Activated T-helper 1 cell treated with Interleukin-2 at 50 U/mL for 16 hours (primary cell): Measurements from ENCODE around the gene TLL2.
"Not testable (repeated sequence)": the region's sequence is repeated elsewhere in the genome, so short reads cannot be mapped to it uniquely, and the experiment has no call there.

Source experiments
- DNase-seq: peaks from one replicate; pipeline ENCODE4 v3.0.0-alpha.2; 2020; ENCODE audit warnings: low read depth

TLL2 gene

DNA sequence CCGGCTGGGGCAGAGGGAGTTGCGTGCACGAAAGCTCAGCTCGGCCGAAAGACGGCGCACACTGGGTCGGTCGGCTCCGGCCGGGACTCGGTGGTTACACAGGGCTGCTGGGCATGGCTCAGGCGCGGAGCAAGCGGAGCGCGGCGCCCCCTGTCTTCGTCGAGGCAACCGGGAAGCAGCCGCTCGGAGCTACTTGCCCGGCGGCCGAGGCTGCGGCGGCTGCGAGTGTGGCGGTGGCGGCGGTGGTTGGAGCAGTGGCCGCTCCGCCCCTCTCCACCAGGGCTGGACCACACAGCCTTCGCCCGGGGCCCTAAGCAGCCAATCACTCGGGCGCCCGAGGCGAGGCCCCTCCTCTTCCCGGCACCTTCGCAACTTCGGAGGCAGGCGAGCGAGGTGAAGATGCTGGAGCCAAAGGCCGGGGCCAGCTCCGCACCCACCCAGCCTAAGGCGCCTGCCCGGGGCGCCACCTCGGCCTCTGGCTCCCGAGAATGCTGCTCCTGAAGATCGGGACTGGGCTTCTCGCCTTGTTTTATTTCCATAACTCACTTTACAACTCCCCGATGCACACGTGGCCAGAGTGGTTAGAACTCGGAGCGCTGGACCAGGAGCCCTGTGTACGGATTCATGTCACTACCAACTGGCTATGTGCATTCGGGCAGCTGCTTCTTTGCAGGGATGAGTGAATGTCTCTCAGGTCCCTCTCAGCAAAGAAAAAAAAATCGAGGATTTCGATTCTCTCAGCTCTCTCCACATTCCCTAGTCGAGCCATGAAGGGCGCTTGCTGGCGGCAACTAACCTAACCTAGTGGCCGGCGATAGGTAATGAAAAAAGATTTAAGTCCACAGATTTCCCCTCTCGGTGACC lies at the start of gene TLL2:
TSS of gene TLL2 (minus strand) at position 229 of the 864 bp plus-strand sequence. CDS start 241 bp downstream, outside the sequence.
- DNase-seq: peak; percentile 30

DNA sequence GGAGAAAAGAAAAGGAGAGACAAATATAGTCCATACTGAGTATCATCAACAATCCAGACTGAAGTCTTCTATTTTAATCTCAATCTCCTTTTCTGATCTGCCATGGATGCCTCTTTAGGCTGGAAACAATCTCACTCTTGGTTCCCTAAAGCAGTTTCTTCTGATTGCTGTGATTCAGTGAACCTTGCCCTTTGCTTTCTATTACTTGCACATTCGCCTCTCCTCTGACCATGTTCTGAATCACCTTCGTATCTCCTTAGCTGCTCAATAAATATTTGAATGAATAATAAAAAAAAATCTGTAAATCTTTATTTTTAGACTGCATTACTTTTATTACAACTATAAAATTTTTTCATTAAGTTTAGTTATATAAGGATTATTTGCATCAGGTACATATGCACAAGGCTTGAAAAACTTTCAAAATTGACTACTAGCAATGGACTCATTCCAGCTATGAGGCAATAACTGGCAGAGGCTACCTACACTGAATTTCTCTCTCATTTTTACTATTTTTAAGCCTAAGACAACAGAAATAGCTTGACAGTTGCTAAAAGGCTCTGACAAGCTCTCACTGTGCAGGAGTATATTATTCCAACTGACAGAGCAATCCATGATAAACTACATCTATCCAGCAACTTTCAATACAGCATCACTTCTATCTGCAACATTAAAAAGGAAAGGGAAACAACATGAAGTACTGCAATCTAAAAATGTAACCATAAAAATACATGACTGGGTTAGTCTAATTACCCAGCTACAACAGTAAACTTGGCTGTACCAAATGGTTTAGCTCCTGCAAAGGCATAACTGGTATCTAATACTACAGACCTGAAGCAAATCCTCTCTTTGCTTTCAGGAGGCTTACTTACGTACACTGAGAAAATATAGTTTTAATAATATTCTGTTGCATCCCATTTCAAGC lies 47.5 kb upstream of the TLL2 start:
- no peak for DNase-seq

DNA sequence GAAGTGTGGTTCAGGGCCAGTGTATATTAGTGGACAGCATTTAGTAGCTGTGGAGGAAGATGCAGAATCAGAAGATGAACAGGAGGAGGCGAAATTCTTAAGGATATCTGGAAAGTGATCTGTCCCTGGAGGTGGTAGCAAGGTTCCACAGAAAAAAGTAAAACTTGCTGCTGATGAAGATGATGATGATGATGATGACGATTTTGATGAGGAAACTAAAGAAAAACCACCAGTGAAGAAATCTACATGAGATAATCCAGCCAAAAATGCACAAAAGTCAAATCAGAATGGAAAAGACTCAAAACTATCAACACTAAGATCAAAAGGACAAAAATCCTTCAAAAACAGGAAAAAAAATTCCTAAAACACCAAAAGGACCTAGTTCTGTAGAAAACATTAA lies 46.8 kb upstream of the TLL2 start:
- no peak for DNase-seq

GRCh38 chr10:96556003-96556402 lies 42.3 kb upstream of the TLL2 start:
- no peak for DNase-seq

DNA sequence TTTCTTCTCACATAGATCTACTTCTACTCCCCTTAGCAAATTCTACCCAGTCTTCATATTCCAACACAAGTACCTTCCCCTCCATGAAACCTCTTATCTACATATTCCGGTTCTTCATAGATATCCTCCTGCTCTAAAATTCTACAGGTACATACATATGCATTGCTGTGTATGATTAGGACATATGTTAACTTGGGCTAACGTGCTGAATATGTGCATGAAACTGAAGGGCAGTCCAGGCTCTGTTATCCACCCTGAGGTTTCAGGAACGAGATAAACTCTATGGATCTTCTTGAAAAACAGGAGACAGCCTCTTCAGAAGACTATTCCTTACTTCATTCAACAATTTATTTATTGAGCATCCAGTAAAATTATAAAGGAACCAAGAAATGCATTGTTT lies 41.6 kb upstream of the TLL2 start:
- no peak for DNase-seq

DNA sequence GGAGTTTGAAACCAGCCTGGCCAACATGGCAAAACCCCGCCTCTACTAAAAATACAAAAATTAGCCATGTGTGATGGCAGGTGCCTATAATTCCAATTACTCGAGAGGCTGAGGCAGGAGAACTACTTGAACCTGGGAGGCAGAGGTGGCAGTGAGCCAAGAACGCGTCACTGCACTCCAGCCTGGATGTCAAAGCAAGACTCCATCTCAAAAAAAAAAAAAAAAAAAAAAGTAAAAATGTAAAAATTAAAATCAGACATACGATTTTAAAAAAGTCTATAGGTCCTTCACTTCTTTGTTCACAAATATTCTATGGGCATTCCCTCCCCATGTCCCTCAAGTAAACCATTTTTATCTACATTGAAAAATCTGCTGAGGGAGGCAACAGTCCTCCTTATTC lies 34.9 kb upstream of the TLL2 start:
- no peak for DNase-seq

- not testable (repeated sequence) for DNase-seq
These were observed 31.8 kb upstream of the TLL2 start for GRCh38 chr10:96545558-96545957.

- DNase-seq: no peak
These were observed 28.2 kb upstream of the TLL2 start for GRCh38 chr10:96541921-96542320.

GRCh38 chr10:96540240-96540639 lies 26.5 kb upstream of the TLL2 start:
- no peak for DNase-seq

DNA sequence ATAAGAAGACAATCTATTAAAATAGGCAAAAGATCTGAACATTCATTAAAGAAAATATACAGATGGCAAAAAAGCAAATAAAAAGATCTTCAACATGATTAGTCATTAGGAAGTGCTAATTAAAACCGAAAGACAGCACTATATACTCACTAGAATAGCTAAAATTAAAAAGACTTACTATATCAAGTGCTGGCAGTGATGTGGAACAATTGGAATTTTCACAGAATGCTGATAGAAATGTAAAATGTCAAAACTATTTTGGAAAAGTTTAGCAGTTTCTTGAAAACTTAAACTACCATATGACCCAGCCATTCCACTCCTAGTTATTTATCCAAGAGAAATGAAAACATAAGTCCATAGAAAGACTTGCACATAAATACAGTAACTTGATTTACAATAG lies 25.0 kb upstream of the TLL2 start:
- DNase-seq: no peak

DNA sequence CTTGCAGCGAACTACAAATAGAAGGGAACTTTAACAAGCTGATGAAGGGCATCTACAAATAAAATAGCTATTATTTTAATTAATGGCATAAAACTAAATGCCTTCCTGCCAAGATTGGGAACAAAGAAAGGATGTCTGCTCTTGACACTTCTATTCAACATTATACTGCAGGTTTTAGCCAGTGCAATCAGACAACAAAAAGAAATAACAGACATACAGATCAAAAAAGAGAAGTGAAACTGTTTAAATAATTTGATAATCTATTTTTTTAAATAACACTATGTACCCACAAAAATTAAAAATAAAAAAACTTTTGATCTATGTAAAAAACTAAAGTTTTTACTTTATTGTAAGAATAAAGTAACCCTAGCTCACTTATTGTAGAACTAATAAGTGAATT lies 22.4 kb upstream of the TLL2 start:
- DNase-seq: no peak

- DNase-seq: no peak
These were observed 18.8 kb upstream of the TLL2 start for GRCh38 chr10:96532523-96532922.

GRCh38 chr10:96529634-96530279 lies 16.0 kb upstream of the TLL2 start:
- no peak for DNase-seq

GRCh38 chr10:96524741-96525140 lies 11.0 kb upstream of the TLL2 start:
- DNase-seq: no peak

- DNase-seq: no peak
These were observed 3.6 kb upstream of the TLL2 start for GRCh38 chr10:96517284-96517683.

DNA sequence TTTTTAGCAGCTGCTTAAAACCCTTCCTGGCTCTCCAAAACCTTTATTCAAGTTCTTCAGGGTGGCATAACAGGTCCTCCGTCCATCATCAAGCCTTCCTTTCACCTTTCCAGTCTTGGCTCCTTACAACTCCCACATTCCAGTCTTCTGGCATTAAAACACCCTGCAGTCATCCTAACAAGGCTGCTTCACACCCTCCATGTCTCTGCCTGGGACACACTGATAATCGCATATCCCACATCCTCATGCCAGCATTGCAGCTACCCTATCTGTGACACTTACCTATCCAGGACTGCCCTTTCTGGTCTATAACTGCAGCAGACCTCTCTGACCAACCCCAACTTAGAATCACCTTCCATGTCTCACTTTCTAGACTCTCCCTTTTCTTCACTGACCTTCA lies 2.6 kb upstream of the TLL2 start:
- DNase-seq: no peak

DNA sequence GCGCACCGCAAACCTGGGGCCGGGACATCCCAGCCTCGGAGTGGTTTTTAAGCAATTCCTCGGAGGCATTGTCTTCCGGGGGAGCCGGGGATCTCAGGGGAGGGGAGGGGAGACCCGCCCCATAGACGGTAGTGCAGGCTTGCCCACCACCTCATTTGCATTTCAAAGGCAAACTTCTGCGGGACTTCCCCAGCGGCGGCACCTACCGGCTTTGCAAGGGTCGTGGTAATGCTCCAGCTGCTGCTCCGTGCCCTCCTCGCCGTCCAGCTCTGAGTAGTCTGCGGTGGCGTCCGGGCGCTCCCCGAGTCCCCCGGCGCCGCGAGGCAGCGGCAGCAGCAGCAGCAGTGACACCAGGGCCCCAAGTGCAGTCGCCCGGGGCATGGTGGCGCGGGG lies 425 bp downstream of the TLL2 start:
- DNase-seq: no peak

GRCh38 chr10:96512524-96513304 lies 1.0 kb downstream of the TLL2 start:
- DNase-seq: no peak

DNA sequence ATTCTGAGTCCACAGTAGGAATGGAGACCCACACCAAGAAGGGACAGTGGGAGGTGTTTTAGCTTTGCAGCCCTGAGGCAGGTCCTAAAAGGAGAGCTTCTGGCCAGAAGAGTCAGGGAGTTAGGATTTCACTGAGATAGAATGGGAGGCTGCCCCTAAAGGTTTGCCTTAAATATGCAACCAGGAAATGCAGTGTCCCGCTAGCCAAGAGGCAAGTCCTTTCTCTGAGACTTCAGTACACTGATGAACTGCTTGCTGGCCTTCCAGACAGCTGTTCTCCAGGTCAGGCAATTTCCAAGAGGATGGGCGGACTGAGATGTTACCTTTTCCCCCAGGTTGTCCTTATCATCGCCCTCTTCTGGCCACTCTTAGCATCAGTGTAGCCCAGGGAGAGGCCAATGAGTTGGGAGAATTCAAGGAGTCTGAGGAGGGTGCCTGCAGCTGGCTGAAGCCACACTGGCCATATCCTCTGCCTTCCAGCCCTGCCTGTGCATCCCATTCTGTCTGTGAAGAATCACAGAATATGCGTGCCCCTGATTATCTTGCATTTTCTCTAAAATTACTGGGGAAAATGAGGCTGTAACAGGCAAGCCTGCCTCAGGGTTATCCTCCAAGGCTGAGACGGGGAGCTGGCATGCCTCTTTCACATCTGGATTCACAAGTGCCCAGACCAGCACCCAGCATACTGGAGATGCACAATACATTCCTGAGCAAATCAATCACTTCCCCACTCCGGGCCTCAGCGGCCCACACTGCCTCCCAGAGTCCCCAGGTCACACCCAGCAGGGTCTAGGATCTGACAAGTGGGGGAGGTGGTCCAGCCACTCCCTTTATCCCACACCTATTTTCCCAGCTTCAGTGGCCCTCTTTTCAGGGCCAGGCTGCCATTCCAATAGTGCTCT lies 2.4 kb downstream of the TLL2 start:
- DNase-seq: no peak

DNA sequence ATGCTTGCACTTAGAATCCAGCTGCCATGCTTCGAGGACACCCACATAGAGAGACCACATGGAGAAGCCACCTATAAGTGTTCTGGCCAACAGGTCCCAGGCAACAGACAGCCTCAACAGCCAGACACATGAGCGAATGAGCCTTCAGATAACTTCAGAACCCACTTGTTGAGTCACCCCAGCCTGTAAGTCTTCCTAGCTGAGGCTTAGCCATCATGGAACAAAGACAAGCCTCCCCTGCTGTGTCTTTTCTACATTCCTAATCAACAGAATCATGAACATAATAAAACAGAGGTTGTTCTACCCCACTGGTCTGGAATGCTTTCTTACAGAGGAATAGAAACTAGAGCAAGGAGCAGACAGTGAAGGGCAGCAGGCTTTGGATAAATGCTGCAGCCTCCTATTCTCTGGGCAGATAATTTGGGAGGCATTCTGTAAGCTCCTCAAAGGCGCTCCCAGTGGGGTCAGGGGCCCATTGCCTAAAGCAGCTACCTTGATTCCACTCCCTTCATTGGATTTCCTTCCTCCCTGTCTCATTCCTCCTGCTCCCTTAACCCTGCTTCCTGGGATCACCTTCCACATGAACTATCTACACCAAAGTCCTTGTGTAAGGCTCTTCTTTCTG lies 4.6 kb downstream of the TLL2 start:
- no peak for DNase-seq
